CD1c-positive myeloid dendritic cell (primary cell): ENCODE data around the gene TTLL9.
A peak's percentile ranks its signal among the peaks of the same experiment; 100 is the strongest.
"Not testable (repeated sequence)": the region's sequence is repeated elsewhere in the genome, so short reads cannot be mapped to it uniquely, and the experiment has no call there.

Experiments used
- DNase-seq: peaks from one replicate; pipeline ENCODE4 v3.0.0-alpha.2; 2016; ENCODE audit errors: extremely low spot score

The TTLL9 gene

DNA sequence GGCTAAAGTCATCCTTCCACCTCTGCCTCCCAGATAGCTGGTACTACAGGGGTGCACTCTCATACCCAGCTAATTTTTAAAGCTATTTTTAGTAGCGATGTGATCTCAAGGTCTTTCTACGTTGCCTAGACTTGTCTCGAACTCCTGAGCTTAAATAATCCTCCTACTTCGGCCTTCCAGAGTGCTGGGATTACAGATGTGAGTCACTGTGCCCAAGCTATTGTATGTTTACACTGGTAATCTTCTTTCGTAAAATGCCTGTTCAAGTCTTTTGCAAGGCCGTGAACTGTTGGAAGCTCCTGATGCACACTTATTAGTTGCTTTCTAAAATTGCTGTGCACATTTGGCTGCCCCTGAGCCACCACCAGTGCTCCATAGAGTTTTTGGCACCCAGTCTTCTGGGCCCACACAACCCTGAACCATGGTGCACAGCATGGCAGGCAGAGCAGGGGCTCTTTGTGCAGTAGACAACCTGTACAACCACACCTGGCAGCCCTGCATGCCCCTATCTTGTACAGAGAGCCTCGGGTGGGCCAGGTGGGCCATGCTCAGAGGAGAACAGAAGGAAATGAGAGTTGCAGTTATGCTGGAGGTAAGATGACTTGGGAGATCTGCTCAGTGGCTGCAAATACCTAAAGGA is 48.2 kb downstream of the TTLL9 start:
- no peak for DNase-seq

DNA sequence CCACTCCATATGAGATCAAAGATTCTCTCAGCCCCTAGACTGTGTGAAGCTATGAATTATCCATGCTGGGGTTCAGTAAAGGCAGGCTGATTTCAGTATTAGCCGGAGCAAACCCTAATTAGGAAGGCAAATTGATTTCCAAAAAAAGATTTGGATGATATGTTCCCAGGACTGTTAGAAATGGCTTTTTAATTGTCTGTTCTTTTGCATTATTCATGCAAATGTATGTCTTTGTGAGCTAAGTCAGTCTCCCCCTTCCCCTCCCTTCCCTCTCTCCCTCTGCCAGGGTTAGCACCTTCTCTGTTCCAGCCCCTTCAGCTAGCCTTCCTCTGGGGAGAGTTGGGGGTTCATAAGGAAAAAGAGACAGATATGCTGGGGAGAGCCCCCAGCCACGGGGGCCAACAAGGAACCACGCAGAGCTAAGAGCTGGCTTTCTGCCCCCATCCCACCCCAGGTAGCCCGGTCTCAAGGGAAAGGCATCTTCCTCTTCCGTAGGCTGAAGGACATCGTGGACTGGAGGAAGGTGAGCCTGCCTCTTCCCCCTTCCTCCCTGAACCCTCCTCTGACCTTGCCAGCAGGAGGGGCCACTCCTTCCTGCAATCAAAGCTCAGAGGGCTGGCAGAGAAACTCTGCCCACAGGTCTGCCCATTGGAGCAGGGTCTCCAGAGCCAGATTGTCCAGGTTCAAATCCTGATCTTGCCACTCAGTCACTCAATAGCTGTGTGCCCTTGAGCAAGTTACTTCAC is 49.1 kb downstream of the TTLL9 start:
- DNase-seq, result no peak

DNA sequence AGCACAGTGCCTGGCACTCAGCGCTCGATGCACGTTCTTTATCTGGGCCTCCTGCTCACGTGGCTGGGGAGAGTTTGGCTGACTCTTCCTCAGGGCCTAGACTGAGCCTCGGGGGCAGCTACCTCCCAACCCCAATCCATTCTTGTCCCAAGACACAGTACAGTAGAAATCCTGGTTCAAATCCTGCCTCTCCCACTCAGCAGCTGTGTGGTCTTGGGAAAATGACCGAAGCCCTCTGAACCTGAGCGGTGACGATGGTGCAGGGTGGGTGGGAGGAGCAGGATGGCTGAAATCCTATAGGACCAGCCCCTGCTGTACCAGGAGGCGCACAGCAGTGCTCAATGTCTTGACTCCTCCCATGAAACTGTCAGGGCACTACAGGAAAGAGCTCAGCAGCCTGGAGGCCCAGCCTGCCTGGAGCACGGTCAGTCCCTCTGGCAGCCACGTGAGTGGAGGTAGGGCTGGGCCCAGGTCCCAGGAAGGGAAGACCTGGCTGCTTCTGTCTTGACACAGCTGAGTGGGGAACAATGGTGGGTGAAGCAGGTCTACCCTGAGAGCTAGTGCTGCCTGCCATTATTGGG is 49.9 kb downstream of the TTLL9 start:
- DNase-seq, result no peak

DNA sequence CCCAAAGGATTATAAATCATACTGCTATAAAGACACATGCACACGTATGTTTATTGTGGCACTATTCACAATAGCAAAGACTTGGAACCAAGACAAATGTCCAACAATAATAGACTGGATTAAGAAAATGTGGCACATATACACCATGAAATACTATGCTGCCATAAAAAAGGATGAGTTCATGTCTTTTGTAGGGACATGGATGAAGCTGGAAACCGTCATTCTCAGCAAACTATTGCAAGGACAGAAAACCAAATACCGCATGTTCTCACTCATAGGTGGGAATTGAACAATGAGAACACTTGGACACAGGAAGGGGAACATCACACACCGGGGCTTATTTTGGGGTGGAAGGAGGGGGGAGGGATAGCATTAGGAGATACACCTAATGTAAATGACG is 51.0 kb downstream of the TTLL9 start:
- not testable (repeated sequence) for DNase-seq

DNA sequence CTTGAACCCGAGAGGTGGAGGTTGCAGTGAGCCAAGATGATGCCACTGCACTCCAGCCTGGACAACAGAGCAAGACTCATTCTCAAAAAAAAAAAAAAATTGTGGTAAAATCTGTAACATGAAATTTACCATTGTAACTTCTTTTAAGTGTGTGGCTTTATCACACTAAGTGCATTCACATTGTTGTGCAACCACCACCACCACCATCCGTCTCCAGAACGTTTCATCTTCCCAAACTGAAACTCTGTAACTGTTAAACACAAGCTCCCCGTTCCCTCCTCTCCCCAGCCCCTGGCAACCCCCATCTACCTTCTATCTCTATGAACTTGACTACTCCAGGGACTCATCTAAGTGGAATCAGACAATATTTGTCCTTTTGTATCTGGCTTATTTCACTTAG is 51.7 kb downstream of the TTLL9 start:
- DNase-seq, result no peak

DNA sequence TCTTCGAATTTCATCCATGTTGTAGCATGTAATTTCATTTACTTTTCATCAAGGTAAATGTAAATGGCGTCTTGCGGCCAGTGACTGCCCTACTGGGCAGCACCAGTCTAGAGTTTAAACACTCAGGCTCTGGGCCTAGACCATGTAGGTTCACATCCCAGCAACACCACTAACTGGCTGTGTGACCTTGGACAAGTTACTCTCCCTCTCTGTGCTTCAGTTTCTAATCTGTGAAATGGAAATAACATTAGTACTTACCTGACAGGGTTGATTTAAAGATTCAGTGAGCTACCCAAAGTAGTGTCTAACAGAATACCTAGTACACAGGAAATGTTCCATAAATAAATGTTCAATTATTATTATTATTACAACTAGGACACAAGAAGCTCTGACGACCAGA is 52.2 kb downstream of the TTLL9 start:
- DNase-seq, result no peak

DNA sequence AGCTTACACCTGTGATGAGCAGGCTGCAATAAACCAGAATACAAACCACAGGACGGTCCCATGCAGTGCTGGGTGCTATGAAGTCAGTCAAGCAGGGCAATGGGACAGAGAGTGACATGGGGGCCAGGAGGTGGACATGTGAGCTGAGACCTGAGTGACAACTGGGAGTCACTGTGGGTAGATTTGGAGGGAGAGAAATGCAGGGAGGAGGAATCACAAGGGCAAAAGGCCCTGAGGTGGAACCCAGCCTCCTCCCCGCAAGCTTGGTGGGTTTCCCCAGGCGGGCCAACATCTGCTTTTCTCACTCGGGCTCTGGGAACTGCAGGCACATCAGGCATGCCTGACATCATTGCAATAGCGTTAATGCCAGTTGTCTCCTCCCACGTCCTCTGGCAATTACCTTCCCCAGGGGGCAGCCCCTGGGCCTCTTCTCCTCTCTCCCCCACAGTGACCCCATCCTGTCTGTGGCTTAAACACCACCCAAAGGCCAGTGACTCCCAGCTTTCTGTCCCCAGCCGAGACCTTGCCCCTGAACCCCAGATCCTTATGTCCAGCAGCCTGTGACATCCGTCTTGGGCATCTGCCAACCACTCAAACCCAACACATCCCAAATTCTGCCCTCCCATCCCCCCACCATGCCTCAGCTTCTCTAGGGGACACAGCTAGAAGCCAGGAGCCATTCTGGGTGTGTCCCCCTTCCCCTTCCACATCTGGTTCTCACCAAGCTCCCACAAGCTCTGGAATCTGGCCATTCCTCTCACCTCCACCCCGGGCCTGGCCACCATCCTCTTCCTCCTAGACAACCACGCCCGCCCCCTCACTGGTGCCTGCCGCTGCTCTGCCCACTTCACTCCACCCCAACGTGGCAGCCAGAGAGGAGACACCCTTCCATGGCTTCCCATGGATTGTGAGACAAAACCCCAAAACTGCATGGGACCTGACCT is 53.2 kb downstream of the TTLL9 start:
- DNase-seq, result peak; percentile 6

DNA sequence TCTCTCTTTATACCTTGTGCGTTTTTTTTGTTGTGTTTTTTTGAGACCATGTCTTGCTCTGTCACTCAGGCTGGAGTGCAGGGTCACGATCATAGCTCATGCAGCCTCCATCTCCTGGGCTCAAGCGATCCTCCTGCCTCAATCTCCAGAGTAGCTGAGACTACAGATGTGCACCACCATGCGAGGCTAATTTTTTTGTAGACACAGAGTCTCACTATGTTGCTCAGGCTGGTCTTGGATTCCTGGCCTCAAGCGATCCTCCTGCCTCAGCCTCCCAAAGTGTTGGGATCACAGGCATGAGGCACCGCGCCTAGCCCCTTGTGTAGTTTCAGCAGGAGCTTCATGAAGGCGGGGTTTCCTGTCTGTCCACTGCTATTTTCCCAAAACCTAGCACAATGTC is 54.1 kb downstream of the TTLL9 start:
- DNase-seq, result no peak

DNA sequence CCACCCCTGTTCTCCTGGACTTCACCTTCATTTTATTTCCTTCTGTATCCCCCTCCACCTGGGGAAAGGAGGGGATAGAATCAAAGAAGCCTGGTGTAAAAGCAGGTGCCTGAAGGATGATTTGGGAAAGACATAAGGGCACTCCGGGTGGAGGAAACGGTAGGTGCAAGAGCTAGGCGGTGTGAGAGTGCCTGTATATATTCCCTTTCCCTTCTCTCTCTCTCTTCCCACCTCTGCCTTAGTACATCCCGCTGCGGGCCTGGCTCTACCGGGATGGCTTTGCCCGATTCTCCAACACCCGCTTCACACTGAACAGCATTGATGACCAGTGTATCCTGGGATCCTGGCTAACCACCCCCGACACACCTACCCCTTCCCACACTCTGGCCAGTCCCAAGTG is 55.2 kb downstream of the TTLL9 start:
- no peak for DNase-seq

DNA sequence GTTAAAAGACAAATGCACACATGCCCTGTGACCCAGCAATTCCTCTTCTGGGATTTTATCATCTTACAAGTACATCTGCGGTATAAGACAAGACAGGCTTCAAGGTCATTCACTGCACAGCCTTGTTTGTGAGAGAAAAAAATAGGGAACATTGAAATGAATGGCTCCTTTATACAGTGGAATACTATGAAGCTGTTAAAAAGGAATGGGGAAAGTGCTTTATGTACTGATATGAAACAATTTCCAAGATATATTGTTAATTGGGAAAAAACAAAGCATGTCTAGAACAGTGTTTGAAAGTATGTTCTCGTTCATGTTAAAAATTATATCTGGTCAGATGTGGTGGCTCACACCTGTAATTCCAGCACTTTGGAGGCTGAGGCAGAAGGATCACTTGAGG is 56.1 kb downstream of the TTLL9 start:
- DNase-seq, result no peak

DNA sequence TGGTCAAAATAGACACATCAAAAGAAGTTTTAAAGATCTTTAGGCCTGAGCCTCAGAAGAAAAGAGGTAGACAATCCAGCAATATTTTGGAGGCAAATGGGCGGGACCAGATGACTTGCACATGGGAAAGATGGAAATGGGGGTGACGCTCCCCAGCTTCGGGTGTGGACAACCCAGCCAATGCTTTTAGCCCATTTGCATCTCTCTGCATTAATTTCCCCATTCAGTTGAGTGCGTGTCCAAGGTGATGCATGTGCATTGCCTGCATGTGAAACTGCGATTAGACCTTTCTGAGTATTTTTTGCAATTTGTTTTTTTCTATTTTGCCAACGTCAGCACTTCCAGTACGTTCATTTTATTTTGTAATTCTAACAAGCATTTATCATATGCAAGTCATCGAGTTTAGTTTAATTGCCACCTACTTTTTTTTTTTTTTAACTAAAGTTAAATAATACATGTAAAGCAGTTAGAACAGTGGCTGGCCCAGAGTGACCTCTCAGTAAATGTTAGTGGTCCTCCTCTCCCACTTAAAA is 57.3 kb downstream of the TTLL9 start:
- DNase-seq, result no peak

DNA sequence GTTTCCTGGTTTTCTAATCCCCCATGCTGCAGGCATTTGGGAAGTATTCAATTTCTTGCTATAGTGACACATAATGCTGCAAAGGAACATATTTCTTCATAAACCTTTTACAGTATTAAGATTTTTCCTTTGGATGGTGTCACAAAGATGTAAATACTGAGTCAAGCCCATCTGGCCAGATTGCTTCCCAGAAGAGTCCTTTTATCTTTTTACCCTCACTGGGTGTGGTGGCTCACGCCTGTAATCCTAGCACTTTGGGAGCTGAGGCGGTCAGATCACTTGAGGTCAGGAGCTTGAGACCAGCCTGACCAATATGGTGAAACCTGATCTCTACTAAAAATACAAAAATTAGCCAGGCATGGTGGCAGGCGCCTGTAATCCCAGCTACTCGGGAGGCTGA is 59.2 kb downstream of the TTLL9 start:
- DNase-seq, result not testable (repeated sequence)

DNA sequence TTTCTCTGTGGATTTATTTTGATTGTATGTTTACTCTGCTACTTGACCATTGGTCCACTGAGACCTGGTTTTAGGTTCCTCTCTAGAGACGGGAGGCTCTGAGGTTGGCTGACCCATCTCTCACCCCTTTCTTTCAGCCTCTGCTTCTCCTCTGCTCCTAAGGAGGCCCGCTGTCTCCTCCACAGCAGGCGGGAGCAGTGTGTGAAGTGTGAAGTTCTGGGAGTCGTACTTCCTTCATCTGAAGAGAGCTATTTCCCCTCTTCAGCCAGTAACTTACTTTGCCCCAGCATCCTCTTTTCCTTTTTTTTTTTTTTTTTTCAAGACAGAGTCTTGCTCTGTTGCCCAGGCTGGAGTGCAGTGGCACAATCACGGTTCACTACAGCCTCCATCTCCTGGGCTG is 60.3 kb downstream of the TTLL9 start:
- peak; percentile 39 for DNase-seq

DNA sequence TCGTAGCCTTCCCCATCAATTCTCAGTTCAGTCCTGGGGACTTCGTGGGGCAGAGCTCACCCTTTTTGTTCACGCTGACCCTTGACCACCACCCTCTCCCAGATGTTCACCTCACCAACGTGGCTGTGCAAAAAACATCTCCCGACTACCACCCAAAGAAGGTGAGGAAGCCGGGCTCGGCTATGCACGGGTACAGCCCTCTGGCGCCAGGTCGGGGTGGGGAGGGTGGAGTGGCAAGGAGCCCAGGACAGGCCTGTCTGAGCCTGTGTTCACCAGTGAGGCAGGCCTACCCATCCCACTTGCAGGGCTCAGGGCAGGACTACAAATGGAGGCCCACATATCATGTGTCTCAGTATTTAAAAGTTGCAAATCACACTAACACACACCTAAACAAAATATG is 63.3 kb downstream of the TTLL9 start:
- DNase-seq, result no peak

DNA sequence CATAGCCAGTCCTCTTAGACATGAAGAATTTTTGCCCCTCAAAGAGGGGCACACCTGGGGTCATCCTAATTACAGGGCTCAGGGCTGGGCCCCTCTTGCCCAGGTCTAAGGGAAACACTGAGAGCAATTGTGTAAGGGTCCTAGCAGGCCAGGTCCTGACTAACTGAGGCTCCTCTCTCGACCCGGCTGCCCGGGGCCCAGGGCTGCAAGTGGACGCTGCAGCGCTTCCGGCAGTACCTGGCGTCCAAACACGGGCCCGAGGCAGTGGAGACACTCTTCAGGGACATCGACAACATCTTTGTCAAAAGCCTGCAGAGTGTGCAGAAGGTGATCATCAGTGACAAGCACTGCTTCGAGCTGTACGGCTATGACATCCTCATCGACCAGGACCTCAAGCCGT is 64.1 kb downstream of the TTLL9 start:
- no peak for DNase-seq

DNA sequence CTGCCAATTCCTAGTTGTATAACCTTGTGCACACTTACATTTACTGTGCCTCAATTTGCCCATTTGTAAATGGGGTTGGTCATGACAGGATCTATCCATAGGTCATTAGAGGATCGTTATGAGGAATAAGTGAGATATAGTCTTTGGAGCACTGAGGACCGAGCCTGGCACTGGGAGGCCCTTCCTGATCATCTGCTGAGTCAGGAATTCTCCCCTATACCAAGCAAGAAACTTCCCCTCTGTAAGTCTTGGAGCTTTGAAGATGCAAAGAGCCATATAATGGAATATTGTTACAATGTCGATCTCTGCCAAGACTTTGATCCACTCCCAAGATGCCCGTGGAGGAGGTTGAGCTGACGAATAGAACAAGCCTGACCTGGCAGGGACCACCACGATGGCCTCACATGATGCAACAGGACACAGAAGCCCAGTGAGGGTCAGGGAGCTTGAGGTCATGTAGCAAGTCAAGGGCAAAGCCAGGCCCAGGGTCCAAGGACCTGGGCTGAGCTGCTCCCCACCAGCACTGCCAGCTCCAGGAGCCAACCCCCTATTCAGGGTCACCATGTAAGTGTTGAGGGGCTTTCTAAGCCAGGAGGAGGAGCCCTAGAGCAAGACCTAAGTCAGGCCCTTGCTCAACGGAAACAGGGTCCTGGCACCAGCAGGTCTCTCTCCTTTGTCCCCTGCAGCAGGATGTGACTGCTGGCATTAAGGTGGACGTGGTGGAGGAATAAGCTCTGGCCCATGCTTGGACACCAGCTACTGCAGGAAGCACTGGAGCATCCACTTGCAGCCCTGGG is 64.7 kb downstream of the TTLL9 start:
- no peak for DNase-seq

DNA sequence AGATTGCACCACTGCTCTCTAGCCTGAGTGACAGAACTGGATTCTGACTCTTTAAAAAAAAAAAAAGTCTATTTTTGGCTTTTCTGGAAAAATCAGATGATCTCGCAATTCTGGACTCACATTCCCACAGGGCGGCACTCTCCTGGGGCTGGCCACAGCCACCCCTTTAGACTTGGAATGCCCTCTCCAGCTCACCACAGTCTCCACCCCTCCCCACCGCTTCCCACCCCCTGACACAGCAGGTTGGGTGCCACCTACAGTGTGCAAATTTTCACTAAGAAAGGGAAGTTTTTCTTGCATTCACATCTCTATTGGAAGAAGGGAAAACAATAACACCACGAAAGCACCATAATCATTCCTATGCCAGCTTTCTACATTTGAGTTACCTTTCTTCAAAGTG is 66.0 kb downstream of the TTLL9 start:
- DNase-seq, result no peak

DNA sequence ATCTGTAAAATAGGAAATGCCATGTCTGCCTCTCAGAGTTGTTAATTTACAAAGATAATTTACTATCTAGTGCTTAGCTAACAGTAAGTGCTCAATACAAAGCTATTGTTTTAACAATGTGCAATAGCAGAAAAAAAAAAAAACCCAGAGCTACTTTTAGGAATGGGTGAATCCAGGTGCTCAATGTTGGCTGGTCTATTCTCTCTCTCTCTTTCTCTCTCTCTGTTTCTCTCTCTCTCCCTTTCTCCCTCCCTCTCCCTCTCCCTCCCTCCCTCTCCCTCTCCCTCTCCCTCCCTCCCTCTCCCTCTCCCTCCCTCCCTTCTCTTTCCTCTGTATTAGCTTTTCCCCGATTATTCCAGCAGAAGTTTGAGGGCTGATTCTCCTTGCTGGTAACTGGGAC is 67.4 kb downstream of the TTLL9 start:
- no peak for DNase-seq

DNA sequence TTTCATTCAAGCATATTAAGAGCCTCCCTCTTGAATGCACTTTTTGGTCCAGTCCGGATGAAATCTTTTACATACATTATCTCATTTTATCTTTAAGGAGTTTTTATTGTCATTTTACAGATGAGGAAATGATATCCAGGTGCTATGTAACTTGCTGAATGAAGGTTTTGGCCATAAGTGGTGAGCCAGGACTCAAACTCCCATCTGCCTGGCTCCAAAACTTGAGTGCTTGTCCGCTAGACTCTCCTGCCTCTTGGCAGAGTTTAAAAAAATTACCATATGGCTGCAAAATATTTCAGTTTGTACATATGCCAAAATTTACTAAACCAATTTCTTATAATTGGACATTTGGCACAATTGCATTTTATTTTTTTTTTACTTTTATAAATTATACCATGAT is 69.2 kb downstream of the TTLL9 start:
- DNase-seq, result no peak

DNA sequence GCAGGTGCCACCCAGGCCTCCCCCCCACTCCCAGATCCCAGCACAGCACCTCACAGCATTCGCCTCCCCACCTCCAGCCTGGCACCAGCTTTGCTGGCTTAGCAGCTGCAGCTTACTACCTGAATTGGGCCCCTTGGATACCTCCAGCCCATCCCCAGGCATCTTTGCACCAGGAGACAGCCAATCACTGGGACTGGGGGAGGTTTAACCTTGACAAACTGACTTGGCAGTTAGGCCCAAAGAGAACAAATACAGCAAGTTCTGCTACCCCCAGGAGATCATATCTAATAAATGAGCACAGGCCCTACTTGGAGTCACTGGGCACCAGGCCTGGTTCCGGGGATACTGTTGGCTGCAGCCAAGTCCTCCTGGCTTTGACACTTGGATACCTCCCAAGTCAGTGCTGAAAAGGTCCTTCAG is 72.6 kb downstream of the TTLL9 start:
- DNase-seq, result no peak

DNA sequence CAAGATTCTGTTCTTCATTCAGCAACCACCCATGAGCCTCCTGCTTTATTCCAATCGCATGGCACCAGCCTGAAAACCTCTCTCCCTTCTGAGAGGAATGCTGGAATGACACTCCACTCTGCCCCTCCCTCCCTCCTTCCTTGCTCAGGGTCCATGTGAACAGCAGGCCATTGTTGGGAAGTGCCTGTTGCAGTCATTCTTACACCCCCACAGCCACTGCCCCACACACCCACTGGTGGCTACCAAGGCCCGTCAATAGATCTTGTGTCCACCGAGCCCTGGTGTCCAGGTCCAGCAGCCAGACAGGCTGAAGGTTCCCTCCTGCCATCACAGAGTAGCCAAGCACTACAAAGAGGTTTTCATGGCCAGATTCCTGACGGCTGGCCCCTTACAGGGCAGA is 74.9 kb downstream of the TTLL9 start:
- DNase-seq, result no peak
